Measurements from ENCODE around the gene TBX5. TPM values are rescaled to one million over a fixed set of nuclear protein-coding genes. Genes with fewer than 3 reads are reported as not detected.

TBX5 gene
- polyA plus RNA-seq, 3 donors, result not detected

DNA sequence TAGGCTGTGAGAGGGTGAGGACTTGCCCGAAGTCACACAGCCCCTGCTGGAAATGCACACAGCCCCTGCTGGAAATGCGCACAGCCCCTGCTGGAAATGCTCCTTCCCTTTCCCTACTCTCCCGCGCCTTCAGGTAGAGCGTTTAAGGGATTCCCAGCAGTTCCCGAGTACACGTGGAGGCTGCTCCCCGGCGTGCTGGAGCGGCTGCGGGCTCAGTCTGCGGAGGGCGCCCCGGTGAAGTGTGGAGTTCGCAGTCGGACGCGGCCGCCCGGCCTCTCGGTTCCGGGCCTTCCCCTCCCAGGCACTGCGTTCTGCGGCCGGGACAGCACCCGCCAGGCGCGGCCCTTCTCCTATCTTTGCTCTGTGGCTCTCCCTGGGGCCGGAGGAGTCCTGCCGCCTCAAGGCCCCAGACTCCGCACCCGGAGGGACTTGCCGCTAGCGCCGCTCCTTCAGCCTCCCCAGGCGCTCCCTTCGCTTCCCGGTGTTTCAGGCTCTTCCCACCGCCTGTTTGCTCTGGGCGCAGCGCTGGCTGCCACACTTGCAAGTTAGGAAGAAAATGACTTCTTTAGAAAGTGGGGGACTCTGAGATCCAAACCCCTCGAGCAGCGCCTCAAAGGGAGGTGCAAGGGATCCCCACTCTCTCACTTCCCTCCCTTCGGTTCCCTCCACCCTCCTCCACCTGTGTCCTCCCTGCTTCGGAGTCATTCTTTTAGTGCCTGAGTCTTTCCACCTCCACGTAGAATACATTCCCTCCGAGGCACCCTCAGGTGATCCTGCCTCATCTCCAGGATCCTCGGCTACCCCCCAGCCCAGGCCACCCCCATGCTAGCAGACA, 8.3 kb upstream of the TBX5 start:
- Histone ChIP-seq H3K9ac (ENCODE audit: insufficient read depth, low read length, poor library complexity, severe bottlenecking) (no peak overlapping the region), H3K36me3 (replicated peaks in 1 of 2; ENCODE audit: control insufficient read depth in 1 of 2, insufficient read depth in 2 of 2, low read length in 2 of 2) (no peaks in the 10 kb centered on the region), H3K79me2 (ENCODE audit: insufficient read depth, low read length) (no peaks in the 10 kb centered on the region), H4K20me1 (ENCODE audit: insufficient read depth, low read length) (no peaks in the 10 kb centered on the region), H3K9me3 (replicated peaks in 1 of 2; ENCODE audit: control insufficient read depth in 1 of 2, insufficient read depth in 1 of 2, low read length in 2 of 2) (peaks cover 0 to 47% of the 10 kb centered on the region in 2 donors), H3K4me3 (replicated peaks in 1 of 3; ENCODE audit: low read depth in 2 of 3, low read length in 3 of 3) (no peak overlapping the region), H3K4me1 (ENCODE audit: control insufficient read depth in 1 of 2, insufficient read depth in 2 of 2, low read length in 2 of 2) (no peaks in the 10 kb centered on the region), H3K27me3 (ENCODE audit: control insufficient read depth in 2 of 2, insufficient read depth in 2 of 2, low read length in 2 of 2) (peaks cover 61 to 72% of the 10 kb centered on the region in 2 donors), H3K27ac (ENCODE audit: low read depth in 1 of 2, low read length in 2 of 2) (no peak overlapping the region), H3K4me2 (replicated peaks; ENCODE audit: extremely low read depth, low read length, poor library complexity, severe bottlenecking) (no peak overlapping the region), H2AFZ (ENCODE audit: insufficient read depth, low read depth, low read length, poor library complexity, severe bottlenecking) (no peak overlapping the region)
- intact Hi-C loops (cut with micrococcal nuclease), result no loop called here
- peak overlapping the region in 1 of 2 donors; percentile 67 for H3K4me3 Mint-ChIP-seq
- no peak overlapping the region for H3K27ac Mint-ChIP-seq
- peaks cover 3% of the 10 kb centered on the region for H3K4me1 Mint-ChIP-seq
- peaks cover 0 to 2% of the 10 kb centered on the region in 2 donors for H3K36me3 Mint-ChIP-seq
- no peak for TF ChIP-seq CTCF (IDR thresholded peaks at IDR 0.05)
- WGBS (ENCODE audit: insufficient coverage), result 3% methylated on average over 42 of the region's 48 CpGs
- H3K27me3 Mint-ChIP-seq (ENCODE audit: low read depth in 3 of 3), result peaks cover 78 to 84% (median 82%) of the 10 kb centered on the region in 3 donors
- peaks cover 0 to 25% (median 17%) of the 10 kb centered on the region in 7 donors for H3K9me3 Mint-ChIP-seq
- no peak for DNase-seq

- H3K9ac ChIP-seq (ENCODE audit: insufficient read depth, low read length, poor library complexity, severe bottlenecking), result no peak overlapping the region
- peaks cover 72 to 83% of the 10 kb centered on the region in 2 donors for H3K27me3 ChIP-seq (ENCODE audit: control insufficient read depth in 2 of 2, insufficient read depth in 2 of 2, low read length in 2 of 2)
- TF ChIP-seq CTCF (IDR thresholded peaks at IDR 0.05), result no peak
- no peaks in the 10 kb centered on the region for H3K79me2 ChIP-seq (ENCODE audit: insufficient read depth, low read length)
- DNase-seq, result no peak
- no peak overlapping the region for H3K4me2 ChIP-seq (replicated peaks; ENCODE audit: extremely low read depth, low read length, poor library complexity, severe bottlenecking)
- intact Hi-C loops (cut with micrococcal nuclease), result no loop called here
- peaks cover 0 to 32% (median 25%) of the 10 kb centered on the region in 7 donors for H3K9me3 Mint-ChIP-seq
- no peak overlapping the region for H3K27ac ChIP-seq (ENCODE audit: low read depth in 1 of 2, low read length in 2 of 2)
- no peaks in the 10 kb centered on the region for H4K20me1 ChIP-seq (ENCODE audit: insufficient read depth, low read length)
- H3K9me3 ChIP-seq (replicated peaks in 1 of 2; ENCODE audit: control insufficient read depth in 1 of 2, insufficient read depth in 1 of 2, low read length in 2 of 2), result peaks cover 0 to 56% of the 10 kb centered on the region in 2 donors
- H2AFZ ChIP-seq (ENCODE audit: insufficient read depth, low read depth, low read length, poor library complexity, severe bottlenecking), result no peak overlapping the region
- peaks cover 84 to 91% (median 89%) of the 10 kb centered on the region in 3 donors for H3K27me3 Mint-ChIP-seq (ENCODE audit: low read depth in 3 of 3)
- WGBS (ENCODE audit: insufficient coverage), result 16% methylated on average over 8 of the region's 20 CpGs
- H3K4me3 ChIP-seq (replicated peaks in 1 of 3; ENCODE audit: low read depth in 2 of 3, low read length in 3 of 3), result no peak overlapping the region
- H3K4me1 ChIP-seq (ENCODE audit: control insufficient read depth in 1 of 2, insufficient read depth in 2 of 2, low read length in 2 of 2), result no peaks in the 10 kb centered on the region
- peaks cover 3 to 4% of the 10 kb centered on the region in 2 donors for H3K36me3 Mint-ChIP-seq
- H3K4me1 Mint-ChIP-seq, result peaks cover 8% of the 10 kb centered on the region
- no peak overlapping the region for H3K27ac Mint-ChIP-seq
- H3K4me3 Mint-ChIP-seq, result peak overlapping the region in 1 of 2 donors; percentile 89
- no peaks in the 10 kb centered on the region for H3K36me3 ChIP-seq (replicated peaks in 1 of 2; ENCODE audit: control insufficient read depth in 1 of 2, insufficient read depth in 2 of 2, low read length in 2 of 2)
Measured at GRCh38 chr12:114412825-114413749, 7.1 kb upstream of the TBX5 start.
